Activated CD4-positive, alpha-beta T cell treated with anti-CD3 and anti-CD28 coated beads, Interleukin-2, amount 50 U/mL, for 4 hours (primary cell): ENCODE measurements around the gene FMN1.

Experiments used
- DNase-seq, 2 experiments: peaks; one replicate each; pipeline ENCODE4 v3.0.0-alpha.2; 2020

The FMN1 gene

GRCh38 chr15:32908872-32909271 lies 285.6 kb downstream of the FMN1 start:
- no peak for DNase-seq

GRCh38 chr15:32908135-32908801 lies 286.2 kb downstream of the FMN1 start:
- no peak for DNase-seq

GRCh38 chr15:32905481-32905880 lies 289.0 kb downstream of the FMN1 start:
- DNase-seq: no peak

- DNase-seq: no peak
Measured at GRCh38 chr15:32904448-32904847, 290.1 kb downstream of the FMN1 start.

GRCh38 chr15:32903591-32904290 lies 290.8 kb downstream of the FMN1 start:
- DNase-seq: no peak

GRCh38 chr15:32901995-32902394 lies 292.5 kb downstream of the FMN1 start:
- DNase-seq: no peak

- DNase-seq: no peak
Measured at GRCh38 chr15:32901192-32901591, 293.3 kb downstream of the FMN1 start.

GRCh38 chr15:32899126-32899596 lies 295.4 kb downstream of the FMN1 start:
- no peak for DNase-seq

- DNase-seq: no peak
Measured at GRCh38 chr15:32898414-32898813, 296.1 kb downstream of the FMN1 start.

GRCh38 chr15:32893421-32893820 lies 301.1 kb downstream of the FMN1 start:
- DNase-seq: no peak

- DNase-seq: no peak
Measured at GRCh38 chr15:32889214-32889613, 305.3 kb downstream of the FMN1 start.

GRCh38 chr15:32888221-32888761 lies 306.2 kb downstream of the FMN1 start:
- DNase-seq: no peak

GRCh38 chr15:32887090-32887489 lies 307.4 kb downstream of the FMN1 start:
- DNase-seq: no peak

GRCh38 chr15:32886459-32886858 lies 308.1 kb downstream of the FMN1 start:
- no peak for DNase-seq

GRCh38 chr15:32885713-32886112 lies 308.8 kb downstream of the FMN1 start:
- no peak for DNase-seq

- DNase-seq: no peak
Measured at GRCh38 chr15:32884146-32884545, 310.4 kb downstream of the FMN1 start.

GRCh38 chr15:32882955-32883354 lies 311.6 kb downstream of the FMN1 start:
- no peak for DNase-seq

GRCh38 chr15:32881528-32881927 lies 313.0 kb downstream of the FMN1 start:
- no peak for DNase-seq

GRCh38 chr15:32880642-32881041 lies 313.9 kb downstream of the FMN1 start:
- DNase-seq: no peak

GRCh38 chr15:32879980-32880379 lies 314.5 kb downstream of the FMN1 start:
- DNase-seq: no peak

GRCh38 chr15:32878869-32879805 lies 315.4 kb downstream of the FMN1 start:
- no peak for DNase-seq

GRCh38 chr15:32878342-32878741 lies 316.2 kb downstream of the FMN1 start:
- DNase-seq: no peak
